Skeletal muscle satellite cell (primary cell): ENCODE data around the gene LETM1.

ENCODE experiments used
- H3K27me3 ChIP-seq: 2 replicates; pipeline ENCODE4 v1.7.0; 2013; ENCODE audit warnings: low read length; ENCODE audit not compliant: control insufficient read depth, insufficient read depth
- H3K36me3 ChIP-seq: 2 replicates; pipeline ENCODE4 v1.7.0; 2013; ENCODE audit warnings: mild to moderate bottlenecking, control low read depth, low read length; ENCODE audit not compliant: insufficient read depth
- H3K4me1 ChIP-seq: 2 replicates; pipeline ENCODE4 v1.7.0; 2013; ENCODE audit warnings: low read length; ENCODE audit not compliant: control insufficient read depth, insufficient read depth
- H3K4me2 ChIP-seq: 2 replicates; pipeline ENCODE4 v1.7.0; 2013; ENCODE audit warnings: mild to moderate bottlenecking, low read length
- H3K4me3 ChIP-seq: 2 replicates; pipeline ENCODE4 v1.7.0; 2013; ENCODE audit warnings: low read length
- H3K9ac ChIP-seq: 2 replicates; pipeline ENCODE4 v1.7.0; 2013; ENCODE audit warnings: mild to moderate bottlenecking, low read depth, low read length, moderate library complexity
- H3K9me3 ChIP-seq: replicated peaks from 2 replicates; pipeline ENCODE4 v1.7.0; 2013; ENCODE audit warnings: mild to moderate bottlenecking, control low read depth, low read length

Gene LETM1

DNA sequence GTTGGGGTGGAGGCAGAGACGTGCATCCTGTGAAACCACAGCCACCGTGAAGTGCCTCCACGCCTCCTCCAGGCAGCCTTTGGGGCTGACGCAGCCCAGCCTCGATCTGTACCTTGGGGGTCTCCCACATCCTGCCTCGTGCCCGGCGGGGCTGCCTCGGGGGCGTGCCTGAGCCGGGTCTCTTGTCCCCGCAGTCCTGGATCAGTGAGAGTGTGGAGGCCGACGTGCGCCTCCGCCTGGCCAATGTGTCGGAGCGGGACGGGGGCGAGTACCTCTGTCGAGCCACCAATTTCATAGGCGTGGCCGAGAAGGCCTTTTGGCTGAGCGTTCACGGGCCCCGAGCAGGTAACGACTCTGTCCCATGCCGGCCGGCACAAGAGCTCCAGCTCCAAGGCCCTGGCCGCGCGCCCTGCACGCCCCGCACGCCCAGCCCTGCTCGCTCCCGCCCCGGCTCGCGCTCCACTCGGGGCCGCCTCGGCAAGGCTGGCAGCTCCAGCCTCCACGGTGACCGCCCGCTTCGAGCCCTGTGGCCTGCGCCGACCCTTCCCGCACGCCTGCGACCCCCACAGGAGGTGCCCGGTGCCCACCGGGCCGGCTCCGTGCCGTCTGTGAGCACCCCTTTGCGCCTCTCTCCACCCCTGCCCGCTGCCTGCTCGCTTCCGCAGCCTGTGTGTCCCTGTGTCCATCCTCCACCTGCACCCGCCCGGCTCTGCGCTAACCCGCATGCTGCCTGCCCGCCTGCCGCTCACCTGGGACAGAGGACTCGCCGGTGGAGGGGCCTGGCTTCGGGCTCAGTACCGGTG, 53.0 kb downstream of the LETM1 start:
- Histone ChIP-seq H3K4me3 (no peak overlapping the region), H3K9me3 (no peaks in the 10 kb centered on the region), H3K36me3 (no peaks in the 10 kb centered on the region), H3K27me3 (peaks cover 4% of the 10 kb centered on the region), H3K4me1 (peaks cover 6% of the 10 kb centered on the region), H3K4me2 (no peak overlapping the region), H3K9ac (no peak overlapping the region)

DNA sequence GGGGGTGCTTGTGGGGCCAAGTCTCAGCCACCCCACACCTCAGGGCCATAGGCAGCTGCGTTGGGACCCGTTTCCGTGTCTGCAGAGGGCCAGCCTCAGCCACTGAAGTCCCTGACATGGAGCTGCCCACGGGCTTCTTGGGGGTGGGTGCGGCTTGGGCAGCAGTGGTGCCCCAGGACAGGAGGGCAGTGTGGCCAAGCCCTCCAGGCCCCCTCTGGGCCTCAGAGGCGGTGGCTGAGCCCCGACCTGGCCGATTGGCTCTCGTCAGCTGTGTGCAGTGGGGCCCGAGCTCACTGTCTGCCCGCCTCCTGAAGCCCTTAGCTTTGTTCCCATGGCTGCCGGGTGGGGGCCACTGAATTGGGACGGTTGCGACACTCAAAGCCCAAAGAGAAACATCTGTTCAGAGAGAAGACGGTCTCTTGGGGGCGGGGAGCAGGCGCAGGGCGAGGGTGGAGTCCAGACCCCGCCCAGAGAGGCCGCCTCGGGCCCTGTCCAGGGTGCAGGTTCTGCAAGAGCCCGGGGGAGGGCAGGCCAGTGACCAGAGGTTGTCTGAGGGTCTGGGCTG, 53.7 kb downstream of the LETM1 start:
- H3K36me3 ChIP-seq = no peaks in the 10 kb centered on the region
- H3K27me3 ChIP-seq = peaks cover 6% of the 10 kb centered on the region
- H3K9me3 ChIP-seq = no peaks in the 10 kb centered on the region
- peaks cover 6% of the 10 kb centered on the region for H3K4me1 ChIP-seq
- no peak overlapping the region for H3K9ac ChIP-seq
- no peak overlapping the region for H3K4me3 ChIP-seq
- H3K4me2 ChIP-seq = no peak overlapping the region

GRCh38 chr4:1801286-1801958, 54.5 kb downstream of the LETM1 start:
- H3K9me3 ChIP-seq = no peaks in the 10 kb centered on the region
- peaks cover 6% of the 10 kb centered on the region for H3K4me1 ChIP-seq
- no peaks in the 10 kb centered on the region for H3K36me3 ChIP-seq
- no peak overlapping the region for H3K4me2 ChIP-seq
- no peak overlapping the region for H3K4me3 ChIP-seq
- H3K9ac ChIP-seq = no peak overlapping the region
- H3K27me3 ChIP-seq = peaks cover 14% of the 10 kb centered on the region

DNA sequence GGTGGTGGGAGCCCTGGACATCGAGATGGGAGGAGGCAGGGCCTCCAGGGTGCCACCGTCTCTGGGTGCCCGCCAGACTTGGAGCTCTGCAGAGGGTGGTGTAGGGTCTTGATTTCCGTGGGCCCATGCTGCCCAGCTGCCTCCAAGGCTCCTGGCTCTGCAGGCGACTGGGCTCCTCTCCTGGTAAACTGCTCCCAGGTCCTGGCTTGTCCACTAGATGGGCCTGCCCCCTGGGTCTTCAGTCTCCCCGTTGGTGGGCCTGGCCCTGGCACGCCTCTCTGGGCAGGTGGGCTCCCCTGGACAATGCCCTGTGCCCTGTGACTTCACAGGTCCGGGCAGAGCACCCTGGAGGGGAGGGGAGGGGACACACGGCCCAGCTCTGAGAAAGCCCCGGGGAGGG, 55.2 kb downstream of the LETM1 start:
- Histone ChIP-seq H3K9ac (no peak overlapping the region), H3K9me3 (no peaks in the 10 kb centered on the region), H3K4me1 (peaks cover 6% of the 10 kb centered on the region), H3K27me3 (peaks cover 20% of the 10 kb centered on the region), H3K4me2 (no peak overlapping the region), H3K36me3 (no peaks in the 10 kb centered on the region), H3K4me3 (no peak overlapping the region)

DNA sequence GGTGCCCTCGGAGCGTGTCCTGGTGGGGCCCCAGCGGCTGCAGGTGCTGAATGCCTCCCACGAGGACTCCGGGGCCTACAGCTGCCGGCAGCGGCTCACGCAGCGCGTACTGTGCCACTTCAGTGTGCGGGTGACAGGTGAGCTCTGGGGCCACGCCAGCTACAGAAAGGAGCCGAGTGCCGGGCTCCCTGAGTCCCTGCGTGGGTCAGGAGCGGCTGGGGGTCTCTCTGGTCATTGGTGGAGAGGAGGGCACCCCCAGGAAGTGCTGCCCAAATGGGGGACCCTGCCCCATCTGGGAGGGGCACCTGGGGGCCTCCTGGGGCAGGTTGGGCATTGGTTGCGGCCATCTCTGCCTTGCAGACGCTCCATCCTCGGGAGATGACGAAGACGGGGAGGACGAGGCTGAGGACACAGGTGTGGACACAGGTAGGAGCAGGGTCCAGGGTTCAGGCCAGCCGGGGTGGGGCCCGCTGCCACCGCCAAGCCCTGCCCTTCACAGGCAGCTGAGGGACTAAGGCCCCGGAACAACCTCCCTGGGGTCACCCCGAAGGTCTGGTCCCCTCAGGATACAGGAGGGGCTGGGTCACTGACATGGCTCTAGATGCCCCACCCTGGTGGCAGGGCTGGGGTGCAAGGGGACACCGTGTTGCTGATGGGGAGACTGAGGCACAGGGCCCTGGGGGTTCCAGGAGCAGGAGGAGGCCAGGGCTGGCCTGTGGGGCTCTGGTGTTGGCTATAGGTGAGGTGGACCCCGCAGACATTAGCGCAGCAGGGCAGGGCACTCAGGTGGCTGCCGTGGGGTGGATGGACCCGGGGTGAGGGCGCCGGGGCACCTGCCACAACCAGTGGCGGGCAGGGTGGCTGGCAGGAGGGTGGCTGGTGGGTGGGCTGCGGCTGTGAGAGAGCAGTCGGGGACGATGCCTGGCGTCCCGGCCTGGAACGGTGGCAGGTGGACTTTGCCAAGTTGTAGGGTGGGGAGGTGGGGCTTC, 56.3 kb downstream of the LETM1 start:
- Histone ChIP-seq H3K9ac (no peak overlapping the region), H3K36me3 (no peaks in the 10 kb centered on the region)

GRCh38 chr4:1798580-1799386, 57.2 kb downstream of the LETM1 start:
- H3K4me3 ChIP-seq = no peak overlapping the region
- no peaks in the 10 kb centered on the region for H3K9me3 ChIP-seq
- H3K9ac ChIP-seq = no peak overlapping the region
- no peak overlapping the region for H3K4me2 ChIP-seq
- H3K36me3 ChIP-seq = no peaks in the 10 kb centered on the region
- peaks cover 11% of the 10 kb centered on the region for H3K4me1 ChIP-seq
- peaks cover 35% of the 10 kb centered on the region for H3K27me3 ChIP-seq

More for the DNA sequence above, 56.3 kb downstream of the LETM1 start:
- peaks cover 6% of the 10 kb centered on the region for H3K4me1 ChIP-seq
- H3K9me3 ChIP-seq = no peaks in the 10 kb centered on the region
- no peak overlapping the region for H3K4me3 ChIP-seq
- peaks cover 26% of the 10 kb centered on the region for H3K27me3 ChIP-seq
- no peak overlapping the region for H3K4me2 ChIP-seq

DNA sequence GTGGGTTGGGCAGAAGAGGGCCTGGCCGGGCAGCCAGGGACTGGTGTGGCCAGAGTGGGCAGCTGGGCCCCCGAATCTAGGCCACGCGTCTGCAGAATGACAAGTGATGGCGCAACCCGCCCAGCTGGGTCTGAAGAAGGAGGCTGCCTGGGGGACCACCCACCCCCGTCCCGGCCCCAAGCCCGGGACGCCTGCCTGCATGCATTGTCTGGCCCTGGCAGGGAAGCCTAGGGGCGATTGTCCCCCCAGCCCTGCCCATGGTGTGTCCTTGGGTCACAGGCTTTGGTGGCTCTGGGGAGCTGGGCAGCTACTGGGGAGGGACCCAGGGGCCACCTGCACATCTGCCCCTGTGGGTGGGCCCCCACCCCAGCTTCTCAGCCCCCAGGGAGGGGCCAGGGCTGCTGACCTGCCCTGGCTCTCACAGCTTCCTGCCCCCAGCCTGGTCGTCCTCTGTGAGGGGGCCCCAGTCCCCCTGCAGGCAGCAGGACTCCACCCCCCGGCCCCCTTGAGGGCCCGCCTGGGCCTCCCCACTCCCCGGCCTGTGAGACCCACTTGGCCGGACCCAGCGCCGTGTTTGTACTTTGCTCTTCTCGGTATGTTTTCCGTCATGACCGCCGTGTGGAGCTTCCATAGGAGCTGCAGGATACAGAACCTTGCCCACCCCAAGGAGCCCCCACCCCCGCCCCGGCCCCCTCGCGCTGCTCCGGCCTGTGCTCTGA, 57.9 kb downstream of the LETM1 start:
- H3K4me1 ChIP-seq = peaks cover 12% of the 10 kb centered on the region
- no peaks in the 10 kb centered on the region for H3K36me3 ChIP-seq
- no peak overlapping the region for H3K4me3 ChIP-seq
- H3K9me3 ChIP-seq = no peaks in the 10 kb centered on the region
- H3K27me3 ChIP-seq = peaks cover 35% of the 10 kb centered on the region
- H3K4me2 ChIP-seq = no peak overlapping the region
- H3K9ac ChIP-seq = no peak overlapping the region

GRCh38 chr4:1797298-1797860, 58.6 kb downstream of the LETM1 start:
- peaks cover 38% of the 10 kb centered on the region for H3K27me3 ChIP-seq

GRCh38 chr4:1796486-1797204, 59.3 kb downstream of the LETM1 start:
- peaks cover 7% of the 10 kb centered on the region for H3K4me1 ChIP-seq
- no peaks in the 10 kb centered on the region for H3K9me3 ChIP-seq
- no peaks in the 10 kb centered on the region for H3K36me3 ChIP-seq
- no peak overlapping the region for H3K4me2 ChIP-seq
- H3K27me3 ChIP-seq = peaks cover 38% of the 10 kb centered on the region
- no peak overlapping the region for H3K4me3 ChIP-seq
- no peak overlapping the region for H3K9ac ChIP-seq

More at GRCh38 chr4:1797298-1797860, 58.6 kb downstream of the LETM1 start:
- no peaks in the 10 kb centered on the region for H3K36me3 ChIP-seq
- H3K9ac ChIP-seq = no peak overlapping the region
- no peak overlapping the region for H3K4me2 ChIP-seq
- H3K4me3 ChIP-seq = no peak overlapping the region
- peaks cover 10% of the 10 kb centered on the region for H3K4me1 ChIP-seq
- H3K9me3 ChIP-seq = no peaks in the 10 kb centered on the region
